GM18499 (cell line): ENCODE measurements around the gene MPO.

ENCODE experiments used
- ATAC-seq: cut with Tn5 transposase; IDR thresholded peaks from one replicate; pipeline ENCODE4 v1.9.1; 2021; ENCODE audit warnings: moderate number of reproducible peaks; ENCODE audit not compliant: insufficient read depth, unreplicated experiment

The MPO gene

DNA sequence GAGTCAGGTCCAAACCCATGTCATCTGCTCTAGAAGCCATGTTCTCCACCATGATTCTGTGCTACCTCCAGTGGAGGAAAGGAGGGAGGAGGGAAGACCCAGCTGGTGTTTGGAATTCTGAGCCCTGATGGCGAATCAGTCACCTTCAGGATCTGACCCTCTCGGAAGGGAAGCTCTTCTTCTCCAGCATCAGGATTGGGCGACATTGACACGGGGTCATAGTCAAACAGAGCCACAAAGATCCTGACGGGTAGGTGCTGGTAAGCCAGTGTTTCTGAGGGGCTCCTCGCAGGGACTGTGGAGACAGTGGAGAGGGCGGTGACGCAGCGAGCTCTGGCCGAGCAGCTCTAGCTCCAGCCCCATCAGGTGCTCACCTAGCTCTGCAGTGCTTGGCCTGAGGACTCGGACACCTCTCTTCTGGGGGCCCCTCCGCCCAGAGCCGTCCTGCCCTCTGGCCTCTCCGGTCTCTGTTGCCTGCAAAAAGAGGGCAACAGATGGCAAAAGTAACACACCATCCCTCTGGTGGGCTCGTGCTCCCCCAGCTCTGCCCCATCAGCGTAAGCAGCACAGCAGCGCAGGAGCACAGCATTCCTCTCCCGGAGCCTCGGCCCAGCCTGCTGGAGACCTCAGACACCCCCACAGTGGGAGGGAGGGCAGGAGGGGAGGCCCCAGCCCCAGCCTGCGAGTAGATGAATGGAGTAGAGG lies 26.9 kb upstream of the MPO start:
- ATAC-seq = no peak

- no peak for ATAC-seq
Observed at GRCh38 chr17:58306131-58306951, 25.6 kb upstream of the MPO start.

DNA sequence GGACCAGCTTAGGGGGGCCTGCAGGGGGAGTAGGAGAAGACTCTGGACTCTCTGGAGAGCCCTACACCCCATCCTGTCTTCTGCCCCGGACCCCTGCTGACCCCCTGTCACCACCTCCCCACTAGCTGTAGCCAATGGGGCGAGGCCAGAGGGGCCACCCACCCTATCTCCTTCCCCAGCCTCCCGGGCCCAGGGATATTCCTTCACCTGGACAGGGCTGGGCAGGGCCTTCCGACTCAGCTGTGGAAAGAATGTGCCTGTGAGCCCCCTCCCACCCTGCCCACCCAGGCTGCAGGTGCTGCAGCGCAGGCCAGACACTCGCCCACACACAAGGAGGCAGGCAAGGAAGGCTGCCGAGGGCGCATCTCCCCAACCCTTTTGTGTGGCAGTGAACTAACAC lies 24.9 kb upstream of the MPO start:
- ATAC-seq = no peak

DNA sequence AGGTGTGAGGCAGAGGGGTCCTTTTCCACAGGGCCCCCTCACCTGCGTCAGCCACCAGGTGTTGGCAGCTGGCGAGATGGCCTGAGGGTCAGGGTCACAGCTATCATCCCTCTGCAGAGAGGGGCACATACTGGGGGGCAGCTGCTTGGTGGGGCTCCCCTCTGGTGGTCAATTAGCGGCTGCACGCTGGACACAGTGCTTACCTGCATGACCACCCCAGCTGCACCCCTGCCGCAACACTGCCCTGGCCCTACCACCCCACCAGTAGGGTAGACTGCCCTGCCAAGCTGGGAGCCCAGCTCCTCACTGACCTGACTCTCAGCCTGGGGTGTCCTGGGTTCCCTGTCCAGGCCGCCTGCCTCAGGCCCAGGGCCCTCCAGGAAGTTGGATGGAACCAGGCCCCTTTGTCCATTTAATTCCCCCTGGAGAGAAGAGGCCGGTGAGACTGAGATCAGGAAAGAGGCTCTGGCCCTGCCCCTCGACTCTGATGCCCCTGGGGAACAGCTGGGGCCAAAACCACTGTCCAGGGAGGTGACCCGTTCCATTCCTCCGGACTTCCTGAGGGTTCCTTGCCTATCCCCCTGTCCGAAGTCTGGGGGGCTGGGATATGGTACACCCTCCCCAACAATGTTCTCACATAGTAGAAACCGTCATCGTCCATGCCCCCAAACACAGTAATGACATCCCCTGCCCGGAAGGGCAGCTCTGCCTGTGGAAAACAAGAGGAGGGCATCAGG lies 24.2 kb upstream of the MPO start:
- no peak for ATAC-seq

DNA sequence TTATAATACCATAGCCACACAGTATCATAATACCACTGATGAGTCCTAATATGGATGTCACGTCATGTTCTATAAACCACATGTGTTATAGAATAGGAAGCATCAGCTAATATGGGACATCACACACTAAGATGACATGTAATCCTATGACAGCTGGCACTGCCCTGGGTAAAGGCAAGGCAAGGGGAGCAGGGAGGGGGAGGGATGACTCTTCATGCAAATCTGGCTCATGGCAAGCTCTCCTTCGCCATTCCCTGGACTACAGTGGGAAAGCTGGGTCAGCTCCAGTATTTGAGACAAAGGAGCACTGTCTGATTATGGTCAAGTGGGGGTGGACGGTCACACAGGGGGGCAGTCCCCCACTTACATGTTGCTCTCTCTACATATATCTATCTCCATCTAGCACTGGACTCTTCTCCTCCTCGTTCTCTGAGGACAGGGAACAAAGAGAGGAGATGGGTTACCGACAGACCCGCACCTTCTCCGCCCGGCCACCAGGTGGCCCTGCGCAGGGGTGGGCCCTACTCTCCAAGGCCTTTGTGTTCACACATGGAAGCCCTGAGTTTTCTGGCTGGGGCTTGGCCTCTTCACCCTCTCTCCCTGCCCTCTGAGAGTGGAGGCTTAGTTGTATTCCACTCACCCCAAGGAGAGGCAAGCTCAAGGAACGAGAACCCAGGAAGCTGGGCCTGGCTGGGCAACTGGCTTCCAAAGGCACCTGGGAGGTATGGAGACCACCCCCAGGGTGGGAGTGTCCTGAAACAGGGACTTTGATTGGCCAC lies 23.4 kb upstream of the MPO start:
- no peak for ATAC-seq

GRCh38 chr17:58302919-58303585 lies 22.3 kb upstream of the MPO start:
- ATAC-seq = no peak

DNA sequence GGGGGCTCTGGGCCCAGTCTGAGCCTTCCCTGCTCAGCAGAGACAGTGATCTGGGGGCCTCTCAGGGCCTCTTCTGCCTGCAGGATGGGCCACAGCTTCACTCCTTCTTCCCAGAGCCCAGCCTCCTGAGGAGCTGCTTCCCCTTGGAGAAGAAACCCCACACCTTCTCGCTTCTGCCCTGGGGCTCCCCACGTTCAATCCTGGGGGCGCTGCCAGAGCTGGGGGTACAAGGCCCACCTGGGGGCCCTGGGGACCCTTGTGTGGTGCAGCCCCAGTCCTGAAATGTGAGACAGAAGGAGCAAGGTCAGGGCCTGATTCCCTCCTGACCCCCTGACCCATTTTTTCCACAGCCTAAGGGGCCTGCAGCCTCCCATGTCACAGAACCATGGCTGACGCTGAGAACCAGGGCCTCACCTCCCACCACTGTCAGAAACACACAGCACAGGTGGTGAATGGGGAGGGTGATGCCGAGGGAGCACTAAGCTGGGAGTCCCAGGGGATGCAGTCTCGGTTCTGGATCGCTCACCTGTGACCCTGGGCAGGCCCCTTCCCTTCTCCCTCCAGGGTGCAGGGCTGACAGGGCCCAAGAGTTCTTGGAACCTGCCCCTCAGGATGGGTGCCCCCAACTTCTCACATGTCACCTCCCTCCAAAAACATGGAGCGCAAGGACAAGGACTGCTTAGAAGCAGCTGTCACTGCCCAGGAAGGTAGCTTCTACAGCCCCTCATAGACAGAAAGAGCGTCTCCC lies 21.6 kb upstream of the MPO start:
- ATAC-seq = no peak

DNA sequence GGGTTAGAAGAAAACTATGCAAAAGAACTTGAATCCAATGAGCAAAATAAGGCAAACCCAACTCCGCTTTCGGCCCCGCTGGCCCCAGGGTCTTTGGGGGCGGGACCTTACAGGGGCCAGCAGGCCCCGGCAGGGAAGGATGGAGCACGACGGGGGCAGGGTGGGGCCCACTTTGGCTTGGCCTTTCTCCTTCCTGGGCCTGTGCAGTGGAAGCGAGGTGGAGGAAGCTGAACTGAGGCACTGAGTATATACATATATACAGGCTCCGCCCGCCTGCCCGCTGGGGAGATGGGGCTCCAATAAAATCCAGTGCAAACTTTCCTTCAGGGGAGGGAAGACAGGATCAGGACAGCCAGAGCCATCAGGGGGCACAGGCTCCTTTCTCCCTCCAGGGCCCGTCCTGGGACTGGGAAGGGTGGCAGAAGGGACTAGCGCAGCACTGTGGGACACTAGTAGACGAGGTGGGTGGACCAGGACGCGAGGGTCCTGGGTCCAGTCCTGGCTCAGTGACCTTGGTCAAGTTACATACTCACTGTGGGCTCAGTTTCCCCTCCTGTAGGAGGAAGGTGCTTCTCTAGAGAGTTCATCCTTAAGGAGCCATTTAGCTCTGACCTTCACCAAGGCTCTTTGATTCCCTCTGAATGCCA lies 20.9 kb upstream of the MPO start:
- no peak for ATAC-seq

DNA sequence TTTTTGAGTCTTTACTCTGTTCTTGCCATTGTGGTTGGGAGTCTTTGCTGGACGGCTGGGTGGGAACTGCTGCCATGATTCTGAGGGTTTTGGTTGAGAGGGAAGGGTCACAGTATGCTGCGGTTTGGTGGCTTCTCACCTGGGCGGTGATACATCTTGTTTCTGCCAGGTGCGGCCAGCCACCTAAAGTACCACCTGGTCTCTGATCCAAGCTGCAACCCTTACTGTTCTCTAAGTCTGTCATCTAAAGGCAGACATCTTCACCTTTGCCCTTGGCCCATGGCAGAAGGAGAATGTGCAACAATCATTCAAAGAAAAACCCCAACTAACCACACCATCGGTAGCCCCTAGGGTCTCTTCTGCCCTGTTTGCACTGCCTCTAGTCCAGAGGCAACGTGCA lies 19.6 kb upstream of the MPO start:
- ATAC-seq = no peak

DNA sequence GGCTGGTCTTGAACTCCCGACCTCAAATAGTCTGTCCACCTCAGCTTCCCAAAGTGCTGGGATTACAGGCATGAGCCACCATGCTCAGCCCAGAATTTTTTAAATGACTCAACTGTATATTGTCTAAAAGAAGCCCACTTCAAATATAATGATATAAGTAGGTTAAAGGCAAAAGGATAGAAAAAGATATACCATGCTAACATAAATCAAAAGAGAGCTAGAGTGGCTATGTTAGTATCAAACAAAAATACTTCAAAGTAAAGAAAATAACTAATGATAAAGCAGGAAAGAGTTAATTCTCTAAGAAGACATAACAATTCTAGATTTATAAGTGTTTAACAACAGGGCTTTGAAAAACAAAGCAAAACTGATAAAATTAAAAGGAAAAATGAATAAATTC lies 13.3 kb upstream of the MPO start:
- no peak for ATAC-seq

DNA sequence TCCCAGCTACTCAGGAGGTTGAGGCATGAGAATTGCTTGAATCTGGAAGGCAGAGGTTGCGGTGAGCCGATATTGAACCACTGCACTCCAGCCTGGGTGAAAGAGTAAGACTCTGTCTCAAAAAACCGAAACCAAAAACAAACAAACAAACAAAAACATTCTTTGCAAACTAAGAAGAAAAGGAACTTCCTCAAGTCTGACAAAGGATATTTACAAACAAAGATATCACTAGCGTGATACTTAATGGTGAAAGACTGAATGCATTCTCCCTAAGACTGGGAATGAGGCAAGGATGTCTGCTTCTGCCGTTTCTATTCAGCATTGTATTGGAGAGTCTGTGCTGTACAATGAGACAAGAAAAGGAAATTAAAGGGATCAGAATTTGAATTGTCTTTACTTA lies 10.5 kb upstream of the MPO start:
- ATAC-seq = no peak

GRCh38 chr17:58289869-58290268 lies 9.1 kb upstream of the MPO start:
- no peak for ATAC-seq

DNA sequence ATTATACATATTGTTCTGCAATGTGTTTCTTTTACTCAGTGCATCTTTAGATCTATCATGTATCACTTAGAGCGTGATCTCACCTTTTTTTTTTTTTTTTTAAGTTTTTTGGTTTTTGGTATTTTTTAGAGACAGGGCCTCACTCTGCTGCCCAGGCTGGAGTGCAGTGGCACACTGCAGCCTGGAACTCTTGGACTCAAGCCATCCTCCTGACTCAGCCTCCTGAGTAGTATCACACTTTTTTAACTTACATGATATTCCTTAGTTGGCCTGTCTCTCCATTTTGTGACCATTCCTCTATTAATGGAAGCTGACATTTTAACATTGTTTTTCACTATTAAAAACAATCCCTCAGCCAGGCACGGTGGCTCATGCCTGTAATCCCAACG lies 4.7 kb upstream of the MPO start:
- ATAC-seq = no peak

DNA sequence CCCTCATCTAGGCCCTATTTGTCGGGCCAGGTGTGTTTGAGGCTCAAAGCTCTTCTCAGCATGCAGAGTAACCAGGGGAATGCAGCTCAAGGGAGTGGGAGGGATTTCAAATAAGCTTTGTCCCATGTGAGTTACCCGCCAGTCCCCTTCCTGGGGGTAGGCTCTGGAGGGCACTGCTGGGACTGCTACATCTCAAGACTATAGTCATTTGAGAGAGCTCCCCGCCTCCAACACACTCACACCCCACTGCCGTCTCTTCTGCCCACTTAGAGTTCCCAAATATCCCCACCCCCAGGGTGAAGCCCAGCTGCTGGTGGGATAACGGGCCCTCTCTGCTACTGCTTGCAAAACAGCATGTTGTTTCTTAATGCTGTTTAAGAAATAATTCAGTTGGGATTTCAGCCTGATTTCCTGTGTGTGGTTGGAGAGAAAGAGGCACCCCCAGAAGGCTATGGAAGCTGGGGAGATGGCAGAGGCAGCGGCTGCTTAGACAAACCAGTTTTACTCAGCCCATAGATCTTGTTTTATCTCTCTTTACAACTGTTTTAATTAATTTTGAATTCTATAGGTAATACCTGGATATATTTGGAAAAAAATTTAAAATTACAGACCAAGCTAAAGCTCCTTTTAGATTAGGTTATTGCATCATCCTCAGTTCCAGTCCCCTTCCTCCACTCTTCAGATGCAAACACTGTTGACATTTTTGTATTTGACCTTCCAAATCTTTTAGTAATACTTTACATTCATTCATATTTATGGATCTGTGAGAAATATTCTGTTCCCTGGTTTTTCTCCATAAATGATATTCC lies 4.1 kb upstream of the MPO start:
- ATAC-seq = no peak

- ATAC-seq = no peak
Observed at GRCh38 chr17:58283674-58284612, 3.2 kb upstream of the MPO start.

- no peak for ATAC-seq
Observed at GRCh38 chr17:58282442-58282841, 1.7 kb upstream of the MPO start.

DNA sequence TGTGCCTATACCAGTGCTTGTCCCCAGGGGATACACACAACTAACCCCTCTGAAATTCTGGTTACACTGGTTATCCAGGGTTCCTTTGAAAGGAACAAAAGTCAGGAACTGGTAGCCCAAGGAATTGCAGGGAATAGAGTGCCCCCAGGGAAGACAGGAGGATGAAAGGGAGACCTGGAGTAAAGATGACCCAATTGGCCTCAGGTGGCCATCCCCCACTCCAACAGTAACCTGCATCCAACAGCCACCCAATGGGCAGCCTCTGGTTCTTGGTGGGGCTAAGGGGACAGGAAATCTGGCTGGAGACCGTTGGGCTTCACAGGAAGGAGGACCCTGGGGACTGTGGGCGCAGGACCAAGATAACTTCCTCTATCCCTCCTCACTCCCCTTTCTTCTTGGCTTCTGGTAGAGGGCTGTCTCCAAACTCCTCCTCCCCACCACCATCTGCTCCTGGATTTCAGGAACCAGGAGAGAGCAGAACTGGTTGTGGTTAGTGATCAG lies 826 bp upstream of the MPO start:
- no peak for ATAC-seq
